ENCODE measurements around the gene ESF1.
"Not testable (repeated sequence)": the region's sequence is repeated elsewhere in the genome, so short reads cannot be mapped to it uniquely, and the experiment has no call there.

Gene ESF1

DNA sequence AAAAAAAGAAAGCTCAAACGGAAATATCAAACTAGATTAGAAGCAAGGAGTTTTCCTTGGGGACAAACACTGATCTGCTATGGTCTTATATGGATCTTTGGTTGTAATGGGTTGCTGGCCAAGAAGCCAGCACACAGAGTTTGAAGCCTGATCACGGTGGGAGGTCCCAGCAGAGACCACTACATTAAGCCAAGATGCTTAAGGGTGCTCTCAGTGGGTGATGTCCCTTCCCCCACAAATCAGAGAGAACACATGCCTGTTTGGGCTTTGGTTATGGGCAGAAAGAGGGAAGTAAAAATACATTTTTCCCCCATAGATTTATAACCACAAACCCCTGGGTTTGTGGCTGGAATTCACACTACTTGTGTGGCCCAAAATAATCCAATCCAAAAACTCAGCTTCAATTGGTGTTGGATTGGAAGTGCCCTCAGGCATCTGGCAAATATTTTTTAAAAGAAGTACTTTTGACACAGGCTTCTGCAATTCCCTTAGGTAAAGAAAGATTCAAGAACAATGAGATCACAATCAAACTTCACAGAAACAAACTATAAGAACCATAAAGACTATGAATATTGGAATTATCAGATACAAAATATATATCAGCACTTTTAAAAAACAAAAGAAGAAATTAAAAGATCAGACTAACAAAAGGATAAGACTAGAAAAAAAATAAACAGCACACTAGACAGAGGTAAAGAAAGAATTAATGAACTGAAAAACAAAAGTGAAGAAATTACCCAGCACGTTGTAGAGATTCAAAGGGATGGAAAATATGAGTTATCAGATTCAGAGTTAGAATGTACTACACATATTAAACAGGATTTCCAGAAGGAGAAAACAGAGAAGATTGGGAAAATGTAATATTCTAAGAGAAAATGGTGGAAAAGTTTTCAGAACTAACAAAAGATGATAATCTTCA is 44.7 kb downstream of the ESF1 start (continued):
- TF ChIP-seq, protein P1, sequence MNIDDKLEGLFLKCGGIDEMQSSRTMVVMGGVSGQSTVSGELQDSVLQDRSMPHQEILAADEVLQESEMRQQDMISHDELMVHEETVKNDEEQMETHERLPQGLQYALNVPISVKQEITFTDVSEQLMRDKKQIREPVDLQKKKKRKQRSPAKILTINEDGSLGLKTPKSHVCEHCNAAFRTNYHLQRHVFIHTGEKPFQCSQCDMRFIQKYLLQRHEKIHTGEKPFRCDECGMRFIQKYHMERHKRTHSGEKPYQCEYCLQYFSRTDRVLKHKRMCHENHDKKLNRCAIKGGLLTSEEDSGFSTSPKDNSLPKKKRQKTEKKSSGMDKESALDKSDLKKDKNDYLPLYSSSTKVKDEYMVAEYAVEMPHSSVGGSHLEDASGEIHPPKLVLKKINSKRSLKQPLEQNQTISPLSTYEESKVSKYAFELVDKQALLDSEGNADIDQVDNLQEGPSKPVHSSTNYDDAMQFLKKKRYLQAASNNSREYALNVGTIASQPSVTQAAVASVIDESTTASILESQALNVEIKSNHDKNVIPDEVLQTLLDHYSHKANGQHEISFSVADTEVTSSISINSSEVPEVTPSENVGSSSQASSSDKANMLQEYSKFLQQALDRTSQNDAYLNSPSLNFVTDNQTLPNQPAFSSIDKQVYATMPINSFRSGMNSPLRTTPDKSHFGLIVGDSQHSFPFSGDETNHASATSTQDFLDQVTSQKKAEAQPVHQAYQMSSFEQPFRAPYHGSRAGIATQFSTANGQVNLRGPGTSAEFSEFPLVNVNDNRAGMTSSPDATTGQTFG (tag by site-specific recombination; IDR thresholded peaks at IDR 0.05; ENCODE audit: borderline replicate concordance), result no peak

DNA sequence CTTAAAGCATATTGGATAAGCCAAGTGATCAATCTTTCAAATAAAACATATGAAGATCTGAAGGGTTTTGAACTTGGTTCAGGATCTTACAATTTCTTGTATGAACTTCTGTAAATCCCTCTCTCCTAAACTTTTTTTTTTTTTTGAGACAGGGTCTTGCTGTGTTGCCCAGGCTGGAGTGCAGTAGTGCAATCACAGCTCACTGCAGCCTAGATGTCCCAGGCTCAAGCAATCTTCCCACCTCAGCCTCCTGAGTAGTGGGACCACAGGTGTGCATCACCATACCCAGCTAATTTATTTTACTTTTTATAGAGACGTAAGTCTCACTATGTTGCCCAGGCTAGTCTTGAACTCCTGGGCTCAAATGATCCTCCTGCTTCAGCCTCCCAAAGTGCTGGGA is 46.5 kb downstream of the ESF1 start:
- H3K9me3 ChIP-seq (ENCODE audit: control insufficient read depth, insufficient read depth, low read depth, low read length); POLR2A ChIA-PET; H3K4me3 ChIP-seq (ENCODE audit: low read depth, low read length); H3K27ac ChIP-seq (ENCODE audit: extremely low read depth, low read depth, low read length); H3K4me1 ChIP-seq (ENCODE audit: control insufficient read depth, insufficient read depth, low read length); CTCF ChIA-PET: not testable (repeated sequence)
- peaks cover 4 to 35% of the 10 kb centered on the region in 2 experiments for H3K36me3 ChIP-seq (ENCODE audit: control insufficient read depth in 2 of 2, insufficient read depth in 1 of 2, low read length in 2 of 2)

DNA sequence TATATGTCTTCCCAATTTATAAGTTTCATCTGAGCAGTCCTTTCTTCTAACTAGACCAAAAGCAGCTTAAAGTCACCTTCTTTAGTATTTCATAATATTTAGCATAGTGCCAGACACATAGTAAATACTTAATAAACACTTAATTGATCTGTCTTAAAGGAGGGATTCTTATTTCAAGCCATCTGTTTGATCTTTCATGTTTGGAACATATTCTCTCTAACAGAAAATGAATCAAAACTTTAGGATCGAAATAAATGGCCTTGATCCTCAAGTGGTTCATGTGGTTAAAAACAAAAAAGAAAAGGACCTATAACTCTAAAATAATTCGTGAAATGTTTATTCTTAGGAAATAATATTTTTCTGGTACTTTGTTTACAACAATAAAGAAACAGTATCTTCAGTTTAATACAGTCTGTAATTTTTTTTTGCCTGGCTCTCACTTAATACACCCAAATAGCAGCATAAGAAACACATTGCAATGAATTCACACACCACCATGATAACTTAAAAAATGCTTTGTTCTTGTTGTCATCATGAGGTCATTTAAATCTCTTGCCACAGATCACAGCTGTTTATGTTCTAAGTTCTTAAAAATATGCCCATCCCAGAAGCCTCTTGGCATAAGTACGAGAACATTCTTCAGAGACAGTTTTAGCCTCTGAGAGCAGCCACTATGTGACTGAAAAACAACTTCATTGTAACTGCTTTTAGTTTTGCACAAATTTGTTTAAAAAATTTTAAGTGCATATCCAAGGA is 48.1 kb downstream of the ESF1 start:
- Histone ChIP-seq H3K27ac (ENCODE audit: extremely low read depth, low read depth, low read length) (no peak overlapping the region), H3K4me1 (ENCODE audit: control insufficient read depth, insufficient read depth, low read length) (no peaks in the 10 kb centered on the region), H3K9me3 (ENCODE audit: control insufficient read depth, insufficient read depth, low read depth, low read length) (no peaks in the 10 kb centered on the region), H3K36me3 (ENCODE audit: control insufficient read depth in 2 of 2, insufficient read depth in 1 of 2, low read length in 2 of 2) (peaks cover 9 to 36% of the 10 kb centered on the region in 2 experiments), H3K4me3 (ENCODE audit: low read depth, low read length) (no peak overlapping the region)
- TF ChIP-seq HOXD13 (CRISPR knock-in tag; IDR thresholded peaks at IDR 0.05; ENCODE audit: borderline replicate concordance), result no peak
- no peak for TF ChIP-seq ZNF548 (tag by site-specific recombination; IDR thresholded peaks at IDR 0.05)
- TF ChIP-seq, protein P2, sequence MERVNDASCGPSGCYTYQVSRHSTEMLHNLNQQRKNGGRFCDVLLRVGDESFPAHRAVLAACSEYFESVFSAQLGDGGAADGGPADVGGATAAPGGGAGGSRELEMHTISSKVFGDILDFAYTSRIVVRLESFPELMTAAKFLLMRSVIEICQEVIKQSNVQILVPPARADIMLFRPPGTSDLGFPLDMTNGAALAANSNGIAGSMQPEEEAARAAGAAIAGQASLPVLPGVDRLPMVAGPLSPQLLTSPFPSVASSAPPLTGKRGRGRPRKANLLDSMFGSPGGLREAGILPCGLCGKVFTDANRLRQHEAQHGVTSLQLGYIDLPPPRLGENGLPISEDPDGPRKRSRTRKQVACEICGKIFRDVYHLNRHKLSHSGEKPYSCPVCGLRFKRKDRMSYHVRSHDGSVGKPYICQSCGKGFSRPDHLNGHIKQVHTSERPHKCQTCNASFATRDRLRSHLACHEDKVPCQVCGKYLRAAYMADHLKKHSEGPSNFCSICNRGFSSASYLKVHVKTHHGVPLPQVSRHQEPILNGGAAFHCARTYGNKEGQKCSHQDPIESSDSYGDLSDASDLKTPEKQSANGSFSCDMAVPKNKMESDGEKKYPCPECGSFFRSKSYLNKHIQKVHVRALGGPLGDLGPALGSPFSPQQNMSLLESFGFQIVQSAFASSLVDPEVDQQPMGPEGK (tag by site-specific recombination; IDR thresholded peaks at IDR 0.05), result no peak
- no peak for TF ChIP-seq GLI2 (tag by site-specific recombination; IDR thresholded peaks at IDR 0.05; ENCODE audit: borderline replicate concordance, low read depth)
- TF ChIP-seq ZNF174 (tag by site-specific recombination; IDR thresholded peaks at IDR 0.05), result no peak
- TF ChIP-seq RBAK (tag by site-specific recombination; IDR thresholded peaks at IDR 0.05), result no peak
- TF ChIP-seq SETDB1 (IDR thresholded peaks at IDR 0.05; ENCODE audit: insufficient read length, low read length), result no peak
- TF ChIP-seq ZBTB48 (tag by site-specific recombination; IDR thresholded peaks at IDR 0.05), result no peak
- TF ChIP-seq GLI4 (tag by site-specific recombination; IDR thresholded peaks at IDR 0.05), result no peak
- ChIA-PET CTCF (interaction anchor here (1.0 kb wide), 1 partner anchor 16 kb away, joined by 3 read pairs; no protein-coding TSS in a partner anchor), POLR2A (no interaction called here)

DNA sequence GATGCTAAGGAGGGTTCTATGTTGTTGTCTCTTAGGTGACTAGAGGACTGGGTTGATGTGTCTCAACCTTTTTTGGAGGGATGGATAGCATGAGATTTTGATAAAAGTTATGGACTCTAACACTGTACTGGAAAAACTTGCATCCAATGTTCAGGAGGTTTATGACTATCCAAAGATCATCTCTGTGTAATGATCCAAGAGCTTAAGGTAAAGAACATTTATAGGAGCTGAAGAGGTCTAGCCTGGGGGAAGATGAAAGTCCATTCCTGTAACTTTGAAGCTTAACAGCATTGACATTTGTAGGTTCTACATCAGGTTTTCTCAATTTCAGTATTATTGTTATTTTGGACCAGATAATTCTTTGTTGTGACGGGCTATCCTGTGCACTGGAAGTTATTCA is 48.9 kb downstream of the ESF1 start:
- POLR2A ChIA-PET, result no interaction called here
- H3K9me3 ChIP-seq (ENCODE audit: control insufficient read depth, insufficient read depth, low read depth, low read length), result no peaks in the 10 kb centered on the region
- peaks cover 9 to 34% of the 10 kb centered on the region in 2 experiments for H3K36me3 ChIP-seq (ENCODE audit: control insufficient read depth in 2 of 2, insufficient read depth in 1 of 2, low read length in 2 of 2)
- no peak overlapping the region for H3K4me3 ChIP-seq (ENCODE audit: low read depth, low read length)
- H3K27ac ChIP-seq (ENCODE audit: extremely low read depth, low read depth, low read length), result no peak overlapping the region
- CTCF ChIA-PET, result no interaction called here
- TF ChIP-seq ZNF223 (tag by site-specific recombination; IDR thresholded peaks at IDR 0.05) (no peak), ZNF302 (tag by site-specific recombination; IDR thresholded peaks at IDR 0.05; ENCODE audit: low read depth) (no peak), BCL11B (tag by site-specific recombination; IDR thresholded peaks at IDR 0.05; ENCODE audit: low read depth) (no peak), SP2 (tag by site-specific recombination; IDR thresholded peaks at IDR 0.05) (no peak), KLF9 (tag by site-specific recombination; IDR thresholded peaks at IDR 0.05; ENCODE audit: low read depth) (no peak), ZNF660 (tag by site-specific recombination; IDR thresholded peaks at IDR 0.05) (no peak), ZNF184 (tag by site-specific recombination; IDR thresholded peaks at IDR 0.05) (no peak), ZNF776 (tag by site-specific recombination; IDR thresholded peaks at IDR 0.05; ENCODE audit: borderline replicate concordance) (no peak), ZNF843 (tag by site-specific recombination; IDR thresholded peaks at IDR 0.05) (no peak), ZNF423 (tag by site-specific recombination; IDR thresholded peaks at IDR 0.05) (no peak)
- no peaks in the 10 kb centered on the region for H3K4me1 ChIP-seq (ENCODE audit: control insufficient read depth, insufficient read depth, low read length)
